Measurements from ENCODE around the gene COX7A2. TPM values are rescaled to one million over a fixed set of nuclear protein-coding genes. Genes with fewer than 3 reads are reported as not detected.

Gene COX7A2
- total and polyA plus RNA-seq, 3 donors from 2014 or later, result 154 to 1,268 (median 167) TPM

GRCh38 chr6:75261299-75261698, 17.7 kb upstream of the COX7A2 start:
- intact Hi-C loops (cut with DNase I; ENCODE audit: low total_unique reads), result loop anchor here (10.0 kb wide), 1 partner anchor 264 kb away; no protein-coding TSS in a partner anchor
- WGBS, 2 donors, result 100% methylated on average over 1 of the region's 1 CpG
- Histone ChIP-seq H3K9me3 (no peaks in the 10 kb centered on the region), H3K4me1 (no peaks in the 10 kb centered on the region), H3K36me3 (ENCODE audit: low read depth, missing control alignments) (no peaks in the 10 kb centered on the region), H3K27me3 (no peaks in the 10 kb centered on the region), H3K27ac (no peak overlapping the region), H3K4me3 (no peak overlapping the region)
- no peak for DNase-seq
- no peak for TF ChIP-seq POLR2A (IDR thresholded peaks at IDR 0.05)

- WGBS, 2 donors, result 95 to 97% methylated on average over 1 of the region's 1 CpG
- H3K4me3 ChIP-seq, result no peak overlapping the region
- DNase-seq, result no peak
- H3K27me3 ChIP-seq, result no peaks in the 10 kb centered on the region
- H3K27ac ChIP-seq, result no peak overlapping the region
- no peaks in the 10 kb centered on the region for H3K9me3 ChIP-seq
- TF ChIP-seq POLR2A (IDR thresholded peaks at IDR 0.05) (no peak), CTCF (IDR thresholded peaks at IDR 0.05) (no peak)
- H3K36me3 ChIP-seq (ENCODE audit: low read depth, missing control alignments), result no peaks in the 10 kb centered on the region
- intact Hi-C loops (cut with DNase I; ENCODE audit: low total_unique reads), result no loop called here
- H3K4me1 ChIP-seq, result no peaks in the 10 kb centered on the region
These were observed 13.9 kb upstream of the COX7A2 start for GRCh38 chr6:75257343-75258087.

- intact Hi-C loops (cut with DNase I; ENCODE audit: low total_unique reads), result no loop called here
- no peak for TF ChIP-seq CTCF (IDR thresholded peaks at IDR 0.05)
- no peak for TF ChIP-seq POLR2A (IDR thresholded peaks at IDR 0.05)
- Histone ChIP-seq H3K27me3 (no peaks in the 10 kb centered on the region), H3K4me1 (no peaks in the 10 kb centered on the region), H3K9me3 (no peaks in the 10 kb centered on the region), H3K4me3 (no peak overlapping the region), H3K27ac (no peak overlapping the region), H3K36me3 (ENCODE audit: low read depth, missing control alignments) (no peaks in the 10 kb centered on the region)
- WGBS, 2 donors, result 65 to 72% methylated on average over 2 of the region's 2 CpGs
- no peak for DNase-seq
These were observed 7.0 kb upstream of the COX7A2 start for GRCh38 chr6:75250552-75250951.

- Histone ChIP-seq H3K4me3 (no peak overlapping the region), H3K9me3 (no peaks in the 10 kb centered on the region), H3K4me1 (no peaks in the 10 kb centered on the region), H3K36me3 (ENCODE audit: low read depth, missing control alignments) (no peaks in the 10 kb centered on the region), H3K27ac (no peak overlapping the region), H3K27me3 (no peaks in the 10 kb centered on the region)
- intact Hi-C loops (cut with DNase I; ENCODE audit: low total_unique reads), result no loop called here
- DNase-seq, result no peak
- TF ChIP-seq POLR2A (IDR thresholded peaks at IDR 0.05) (no peak), CTCF (IDR thresholded peaks at IDR 0.05) (no peak)
These were observed 6.2 kb upstream of the COX7A2 start for GRCh38 chr6:75249837-75250236.

GRCh38 chr6:75246386-75246785, 2.8 kb upstream of the COX7A2 start:
- Histone ChIP-seq H3K36me3 (ENCODE audit: low read depth, missing control alignments) (no peaks in the 10 kb centered on the region), H3K4me3 (no peak overlapping the region), H3K27ac (no peak overlapping the region), H3K9me3 (no peaks in the 10 kb centered on the region), H3K4me1 (peaks cover 6% of the 10 kb centered on the region), H3K27me3 (no peaks in the 10 kb centered on the region)
- TF ChIP-seq CTCF (IDR thresholded peaks at IDR 0.05) (no peak), POLR2A (IDR thresholded peaks at IDR 0.05) (no peak)
- DNase-seq, result no peak
- intact Hi-C loops (cut with DNase I; ENCODE audit: low total_unique reads), result no loop called here
- 45 to 54% methylated on average over 2 of the region's 2 CpGs for WGBS, 2 donors
